HG03103 (cell line): ENCODE data around the gene GRID1.
"Not testable (repeated sequence)": the region's sequence is repeated elsewhere in the genome, so short reads cannot be mapped to it uniquely, and the experiment has no call there.

ENCODE experiments used
- ATAC-seq: cut with Tn5 transposase; IDR thresholded peaks from one replicate; pipeline ENCODE4 v1.9.1; 2021; ENCODE audit warnings: low read depth; ENCODE audit not compliant: unreplicated experiment

GRID1 gene

DNA sequence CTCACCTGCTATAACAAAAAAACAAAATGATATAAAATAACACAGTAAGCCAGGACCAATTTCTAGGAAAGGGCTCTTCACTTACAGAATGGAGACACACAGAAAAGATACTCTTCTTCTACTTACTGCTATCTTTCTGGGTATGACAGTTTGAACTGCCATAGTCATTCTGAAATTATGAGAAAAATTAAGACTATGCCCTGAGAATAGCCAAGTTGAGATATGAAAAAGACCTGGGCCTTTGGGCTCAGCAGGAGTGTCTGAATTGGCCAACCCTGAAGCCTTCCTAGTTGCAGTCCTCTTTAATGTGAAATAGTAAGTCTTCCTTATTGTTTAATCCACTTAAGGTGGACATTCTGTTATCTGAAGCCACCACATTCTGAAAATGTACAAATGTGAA lies 519.5 kb downstream of the GRID1 start:
- ATAC-seq: no peak

GRCh38 chr10:85838660-85839059 lies 527.9 kb downstream of the GRID1 start:
- ATAC-seq: not testable (repeated sequence)

DNA sequence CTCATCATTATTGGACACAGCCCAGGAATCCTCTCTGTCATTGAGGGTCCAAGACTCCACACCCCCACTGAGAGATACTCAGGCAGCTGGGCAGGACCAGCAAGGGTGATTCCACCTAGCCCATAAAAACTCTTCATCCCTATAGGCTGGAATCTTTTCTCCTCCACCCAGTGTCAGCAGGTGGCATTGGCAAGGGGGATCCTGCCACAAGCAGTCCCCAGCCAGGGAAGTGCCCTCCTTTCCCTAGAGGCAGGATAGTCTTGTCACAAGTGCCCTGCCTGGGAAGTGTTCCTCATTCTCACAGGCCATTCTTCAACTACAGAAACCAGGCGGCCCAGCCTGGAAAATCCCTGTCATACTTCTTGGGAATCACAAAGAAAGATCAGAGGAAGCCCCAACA lies 533.6 kb downstream of the GRID1 start:
- ATAC-seq: no peak

DNA sequence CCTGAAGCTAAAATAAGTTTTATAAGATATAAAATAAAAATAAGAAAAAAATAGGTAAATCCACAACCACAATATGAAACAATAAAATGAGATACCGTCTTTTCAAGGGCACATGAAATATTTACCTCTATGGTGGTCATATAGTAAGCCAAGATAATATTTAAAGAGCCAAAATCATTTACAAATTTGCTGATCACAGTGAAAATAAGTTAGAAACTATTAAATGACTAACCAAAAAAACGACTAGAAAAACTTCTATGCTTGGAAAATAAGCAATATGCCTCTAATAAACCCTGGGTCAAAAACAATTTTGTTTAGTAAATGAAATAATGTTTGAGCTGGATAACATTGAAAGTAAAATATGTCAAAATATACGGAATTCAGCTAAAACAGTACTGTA lies 535.2 kb downstream of the GRID1 start:
- no peak for ATAC-seq

DNA sequence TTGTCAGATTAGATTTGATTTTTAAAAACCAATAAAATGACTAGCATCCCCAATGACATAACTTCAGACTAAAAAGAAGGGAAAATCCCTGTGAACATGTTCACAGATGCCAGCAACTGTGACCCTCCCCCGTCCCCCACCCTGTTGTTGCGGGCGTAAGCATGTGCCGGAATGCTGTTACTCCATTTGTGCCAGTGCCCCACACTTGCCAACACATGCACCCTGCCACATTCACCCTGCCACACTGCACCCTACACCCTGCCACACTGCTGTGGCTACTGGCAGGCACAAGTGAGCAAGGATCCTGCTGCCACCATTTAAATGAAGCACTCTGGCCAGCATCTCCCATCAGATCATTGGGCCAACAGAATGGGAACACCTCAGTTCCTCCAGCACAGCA lies 540.2 kb downstream of the GRID1 start:
- no peak for ATAC-seq

- no peak for ATAC-seq
Measured at GRCh38 chr10:85811405-85811804, 555.2 kb downstream of the GRID1 start.

GRCh38 chr10:85810674-85811073 lies 555.9 kb downstream of the GRID1 start:
- ATAC-seq: no peak

GRCh38 chr10:85795460-85795859 lies 571.1 kb downstream of the GRID1 start:
- ATAC-seq: no peak

- no peak for ATAC-seq
Measured at GRCh38 chr10:85794553-85794952, 572.0 kb downstream of the GRID1 start.

DNA sequence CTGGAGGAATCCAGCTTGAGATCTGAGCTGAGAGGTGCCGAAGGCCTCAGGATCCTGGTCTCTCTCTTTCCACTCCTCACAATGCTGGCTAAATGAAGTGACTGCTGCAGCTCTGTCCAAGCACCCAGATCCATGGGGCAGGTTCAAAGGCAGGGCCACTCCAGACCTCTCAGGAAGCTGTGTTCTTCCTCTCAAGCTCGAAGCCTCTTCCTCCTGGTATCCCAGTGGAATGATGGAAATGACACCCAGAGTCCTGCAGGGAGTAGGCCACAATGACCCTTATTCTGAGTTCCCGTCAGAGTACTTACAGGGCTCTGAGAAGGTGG lies 574.1 kb downstream of the GRID1 start:
- ATAC-seq: no peak

GRCh38 chr10:85791818-85792532 lies 574.6 kb downstream of the GRID1 start:
- ATAC-seq: no peak

GRCh38 chr10:85789982-85790789 lies 576.4 kb downstream of the GRID1 start:
- no peak for ATAC-seq

- ATAC-seq: no peak
Measured at GRCh38 chr10:85789125-85789524, 577.5 kb downstream of the GRID1 start.

DNA sequence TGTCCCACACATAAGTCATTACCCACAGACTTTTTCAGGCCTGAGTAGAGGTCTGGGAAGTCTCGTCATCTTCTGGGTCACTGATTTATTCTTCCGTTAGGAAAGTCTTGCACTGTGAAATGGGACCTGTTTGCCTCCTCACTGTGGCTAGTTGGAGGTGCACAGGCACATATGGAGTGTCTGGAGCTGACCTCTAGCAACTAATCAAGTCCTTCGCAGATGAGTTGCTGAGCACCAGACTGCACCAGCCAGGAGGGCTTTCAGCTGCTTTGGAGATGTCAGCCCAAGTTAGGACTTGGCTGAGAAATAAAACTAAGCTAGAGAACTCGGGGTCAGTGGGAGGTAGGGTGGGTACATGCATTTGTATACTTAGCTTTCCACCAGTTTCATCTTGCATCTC lies 578.0 kb downstream of the GRID1 start:
- ATAC-seq: no peak

- ATAC-seq: no peak
Measured at GRCh38 chr10:85787881-85788280, 578.7 kb downstream of the GRID1 start.

DNA sequence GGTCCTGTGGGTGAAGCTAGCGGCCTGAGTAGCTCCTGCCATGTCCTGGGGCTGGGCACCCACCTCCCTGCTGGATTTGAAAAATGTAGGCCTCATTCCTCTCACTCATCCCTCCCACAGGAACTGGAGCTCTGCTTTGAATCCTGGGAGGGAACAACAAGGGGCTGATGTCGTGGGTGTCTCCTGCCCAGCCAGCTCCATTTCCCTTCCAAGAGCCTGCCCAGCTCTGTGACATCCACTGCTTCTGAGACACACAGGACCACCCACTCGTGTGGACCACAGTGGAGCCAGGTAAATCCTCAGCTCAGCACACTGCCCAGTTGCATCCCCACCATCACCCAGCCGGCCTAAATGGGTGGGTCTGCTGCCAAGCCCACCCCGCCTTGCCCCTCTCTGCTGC lies 579.2 kb downstream of the GRID1 start:
- ATAC-seq: no peak

DNA sequence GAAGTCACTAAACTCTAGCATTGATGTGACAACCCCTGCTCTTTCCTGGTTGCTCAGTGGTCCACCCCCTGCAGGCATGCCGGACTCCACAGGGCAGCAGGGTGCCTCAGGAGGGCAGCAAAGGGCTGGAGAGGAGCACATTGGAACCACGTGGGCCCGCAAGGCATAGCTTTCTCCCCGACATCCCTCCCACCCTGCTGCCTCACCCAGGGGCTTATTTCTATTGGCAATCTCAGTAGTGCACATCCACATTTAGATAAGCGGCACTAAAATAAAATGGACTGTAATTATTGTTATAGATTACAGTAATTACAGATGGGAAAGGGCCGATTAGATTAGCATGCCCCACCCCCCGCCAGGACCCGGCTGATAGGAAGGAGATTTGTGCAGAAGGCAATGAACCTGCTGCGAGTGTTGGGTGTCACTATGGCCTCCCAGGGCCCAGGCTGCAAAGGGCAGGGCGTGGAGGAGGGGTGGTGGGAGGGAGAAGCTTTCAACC lies 580.1 kb downstream of the GRID1 start:
- ATAC-seq: no peak

- no peak for ATAC-seq
Measured at GRCh38 chr10:85784792-85785191, 581.8 kb downstream of the GRID1 start.

DNA sequence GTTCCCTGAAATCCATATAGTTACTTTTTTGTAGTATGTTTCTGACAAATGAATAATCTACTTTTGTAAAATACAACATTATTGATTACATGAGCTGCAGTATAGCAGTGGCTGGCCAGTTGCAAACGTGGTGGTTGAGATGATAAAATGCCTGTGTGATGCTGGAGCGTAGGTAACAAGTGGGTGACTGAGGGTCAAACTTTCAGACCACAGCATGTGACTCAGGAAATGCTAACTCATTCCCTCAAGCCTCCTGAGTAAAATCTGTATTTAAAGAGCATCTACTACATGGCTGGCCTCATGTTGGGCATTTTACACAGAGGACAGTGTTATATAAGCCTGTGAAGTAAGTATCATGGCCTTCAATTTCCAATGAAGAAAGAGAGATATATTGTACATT lies 585.2 kb downstream of the GRID1 start:
- ATAC-seq: no peak

DNA sequence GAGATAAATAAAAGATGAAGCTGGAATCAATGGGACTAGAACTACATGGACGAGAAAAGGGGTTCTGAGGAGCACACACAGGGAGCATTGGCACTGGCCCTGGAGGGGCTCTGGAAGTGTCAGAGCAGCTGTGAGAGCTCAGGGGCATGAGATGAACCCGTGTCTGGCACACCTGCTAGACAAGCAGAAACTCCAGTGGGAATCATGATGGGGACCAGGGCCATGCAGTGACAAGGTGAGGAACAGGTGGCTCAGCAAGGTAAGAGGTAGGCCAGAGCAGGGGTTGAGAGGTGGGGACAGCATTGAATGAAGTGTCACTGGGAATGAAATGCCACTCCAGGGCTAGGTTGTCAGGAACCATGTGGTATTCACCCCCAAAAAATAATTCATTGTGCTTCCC lies 588.5 kb downstream of the GRID1 start:
- ATAC-seq: no peak

DNA sequence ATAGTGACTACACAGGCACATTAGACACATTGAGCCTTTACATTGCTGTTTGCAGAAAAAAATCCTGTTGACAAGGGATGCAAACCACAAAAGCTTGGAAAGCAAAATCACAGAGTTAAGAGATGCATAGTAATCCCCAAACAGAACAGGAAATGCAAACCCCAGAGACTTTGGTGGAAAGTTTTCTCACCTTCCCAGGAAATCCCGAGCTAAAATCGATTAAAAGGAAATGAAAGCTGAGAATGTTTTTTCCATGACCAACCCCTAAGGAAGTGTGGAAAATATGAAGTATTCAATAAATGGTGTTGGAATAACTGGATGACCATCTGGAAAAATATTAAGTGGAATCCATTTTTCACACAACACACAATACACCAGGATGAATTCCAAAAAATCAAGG lies 598.7 kb downstream of the GRID1 start:
- no peak for ATAC-seq

DNA sequence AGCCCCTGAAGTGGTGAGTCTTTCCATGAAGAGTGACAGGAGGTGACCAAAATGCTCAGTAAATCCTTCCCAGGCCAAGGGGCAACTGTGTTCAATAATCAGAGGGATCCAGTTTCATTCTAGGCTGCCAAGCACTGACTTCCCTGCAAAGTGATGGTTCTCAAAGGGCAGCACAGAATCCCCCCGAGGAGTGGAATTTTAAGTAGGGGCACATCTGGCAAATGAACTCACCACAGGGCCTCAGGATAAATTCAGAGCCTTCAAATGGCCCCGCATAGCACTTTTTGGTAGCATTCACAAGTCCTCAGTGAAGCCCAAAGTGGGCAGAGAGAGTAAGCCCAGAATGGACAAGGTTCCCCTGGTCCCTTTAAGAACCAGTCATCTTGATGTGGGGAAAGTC lies 602.5 kb downstream of the GRID1 start:
- no peak for ATAC-seq
